K562 (cell line): Measurements from ENCODE around the gene USH2A. TPM values are rescaled to one million over a fixed set of nuclear protein-coding genes. Genes with fewer than 3 reads are reported as not detected.

ENCODE experiments used
- ATAC-seq: fragments of 200-7000 bp; cut with Tn5 transposase; 3 replicates; pipeline ENCODE4 v1.9.1; 2020; ENCODE audit warnings: moderate library complexity
- BruUV-seq: library from RNA; stranded (reverse); fragments of 400-500 nt; replicated peaks from 2 replicates; lab custom pipeline; 2021; lab: Mats Ljungman, UMichigan
- CTCF ChIA-PET: fragments of 300-600 bp; formaldehyde crosslinking; extraction: SDS; loops from one replicate; lab custom pipeline; 2021; ENCODE audit warnings: low intra/inter-chr PET ratio; lab: Yijun Ruan, JAX
- POLR2A ChIA-PET: fragments of 300-600, 350-650 bp; sonication (Branson Sonifier 250); formaldehyde crosslinking; extraction: SDS; loops from one replicate; lab custom pipeline; 2021; ENCODE audit warnings: antibody characterized with exemption, inconsistent platforms; lab: Yijun Ruan, JAX
- DNase-seq, 4 experiments: peaks; one replicate each; pipeline versions ENCODE4 v3.0.0 to v3.0.0-alpha.2; 2011 to 2018; ENCODE audit warnings: low spot score in 3 of 4, mixed read lengths in 3 of 4; ENCODE audit errors: extremely low read depth in 1 of 4
- FAIRE-seq: peaks from 2 replicates; lab custom pipeline; 2011; peaks lifted over from hg19 to GRCh38; lab: Jason Lieb, UNC
- H2AFZ ChIP-seq: 2 replicates; pipeline ENCODE4 v1.6.0; 2011; ENCODE audit warnings: low read depth, low read length, control low read depth, inconsistent platforms
- H3K27ac ChIP-seq: fragments of 200-600 bp; 3 replicates; pipeline ENCODE4 v1.8.0; 2011; ENCODE audit warnings: low read depth, mild to moderate bottlenecking, control low read depth, inconsistent platforms, low read length, moderate library complexity, mixed read lengths; ENCODE audit errors: extremely low read depth
- H3K27me3 ChIP-seq, 2 experiments: fragments of 300-600 bp in 1 of 2; 2 replicates in 1 of 2; 3 replicates in 1 of 2; pipeline versions ENCODE4 v1.6.0 to v1.8.0; 2011; ENCODE audit warnings: inconsistent platforms in 2 of 2, low read length in 2 of 2, mild to moderate bottlenecking in 1 of 2, mixed read lengths in 1 of 2, moderate library complexity in 1 of 2; ENCODE audit not compliant: control insufficient read depth in 2 of 2, insufficient read depth in 2 of 2
- H3K36me3 ChIP-seq: fragments of 300-600 bp; 3 replicates; pipeline ENCODE4 v1.8.0; 2011; ENCODE audit warnings: mild to moderate bottlenecking, low read length, inconsistent platforms; ENCODE audit not compliant: control insufficient read depth, insufficient read depth
- H3K4me1 ChIP-seq, 2 experiments: fragments of 200-600 bp in 1 of 2; replicated peaks in 1 of 2; 2 replicates in 1 of 2; 3 replicates in 1 of 2; pipeline versions ENCODE4 v1.5.1 to v1.8.0; 2011; ENCODE audit warnings: inconsistent platforms in 2 of 2, low read length in 2 of 2, mild to moderate bottlenecking in 1 of 2, mixed read lengths in 1 of 2, moderate library complexity in 1 of 2; ENCODE audit not compliant: control insufficient read depth in 2 of 2, insufficient read depth in 2 of 2
- H3K4me2 ChIP-seq: 2 replicates; pipeline ENCODE4 v1.6.1; 2011; ENCODE audit warnings: low read length, control low read depth, inconsistent platforms, mixed read lengths; ENCODE audit not compliant: insufficient read depth
- H3K4me3 ChIP-seq: fragments of 200-600 bp; sonication (generic), shearing (Covaris generic); 2 replicates; pipeline ENCODE4 v1.5.1; 2016; ENCODE audit warnings: control low read depth, inconsistent platforms
- H3K79me2 ChIP-seq: fragments of 200-600 bp; 3 replicates; pipeline ENCODE4 v1.8.0; 2011; ENCODE audit warnings: low read length, inconsistent platforms; ENCODE audit not compliant: control insufficient read depth, insufficient read depth
- H3K9ac ChIP-seq, 2 experiments: 2 replicates each; pipeline versions ENCODE4 v1.6.0 to v1.6.1; 2011; ENCODE audit warnings: low read depth in 2 of 2, low read length in 2 of 2, control low read depth in 1 of 2, inconsistent platforms in 1 of 2, mild to moderate bottlenecking in 1 of 2, mixed read lengths in 1 of 2; ENCODE audit not compliant: insufficient read depth in 1 of 2
- H3K9me1 ChIP-seq: one replicate; pipeline ENCODE4 v1.6.0; 2011; ENCODE audit warnings: inconsistent platforms, mild to moderate bottlenecking, low read length, moderate library complexity; ENCODE audit not compliant: control insufficient read depth, insufficient read depth
- H3K9me3 ChIP-seq: replicated peaks from 2 replicates; pipeline ENCODE4 v1.5.1; 2011; ENCODE audit warnings: low read depth, low read length, inconsistent platforms; ENCODE audit not compliant: control insufficient read depth, insufficient read depth
- H4K20me1 ChIP-seq: replicated peaks from 2 replicates; pipeline ENCODE4 v1.6.1; 2011; ENCODE audit warnings: low read length, inconsistent platforms, mixed read lengths; ENCODE audit not compliant: control insufficient read depth, insufficient read depth
- EZH2 ChIP-seq: IDR thresholded peaks from 2 replicates; pipeline ENCODE4 v1.6.1; 2012; ENCODE audit warnings: low read depth, mild to moderate bottlenecking, inconsistent platforms, low read length, borderline replicate concordance
- HEY1 ChIP-seq: fragments of 250-450 bp; sonication (Bioruptor Pico); IDR thresholded peaks from 2 replicates; pipeline ENCODE4 v1.5.0; 2020; ENCODE audit warnings: mild to moderate bottlenecking, moderate library complexity, borderline replicate concordance
- HMG20A ChIP-seq: fragments of 450-650 bp; formaldehyde crosslinking; conservative IDR thresholded peaks from 2 replicates; pipeline ENCODE4 v1.4.0; 2020; ENCODE audit warnings: mild to moderate bottlenecking, mixed read lengths
- TGIF2 ChIP-seq: sonication (generic); formaldehyde crosslinking; IDR thresholded peaks from 2 replicates; pipeline ENCODE4 v1.8.1; 2022; ENCODE audit warnings: mild to moderate bottlenecking, missing genetic modification reagents, moderate library complexity
- ZNF583 ChIP-seq: fragments of 250-450 bp; sonication (Bioruptor Pico); IDR thresholded peaks from 2 replicates; pipeline ENCODE4 v1.4.0; 2020
- WGBS: fragments of 100-300 bp; shearing (Covaris generic); methylation state at CpG from one replicate; pipeline ENCODE4 v1.1.6; 2016; ENCODE audit warnings: low coverage, mixed read lengths; ENCODE audit not compliant: insufficient coverage; ENCODE audit errors: missing lambda C conversion rate; 5-methylcytosine and 5-hydroxymethylcytosine counted together
- in situ Hi-C: fragments of 300-500 bp; cut with MboI; formaldehyde crosslinking; loops from 4 replicates; pipeline ENCODE4 v1.15.0; 2018; ENCODE audit warnings: inconsistent platforms, mixed read lengths
- intact Hi-C: fragments of 100-400 bp; cut with micrococcal nuclease; formaldehyde crosslinking; loops from 2 replicates; pipeline ENCODE4 v1.14.2; 2022
- polyA plus RNA-seq, 8 experiments: library from polyadenylated mRNA; depleted of rRNA in 4 of 8; stranded (reverse) in 5 of 8; unstranded in 3 of 8; fragments of >200 nt; fragmentation: Nextera tagmentation in 2 of 8; fragmentation: Illumina TruSeq in 1 of 8; extraction: Ambion mirVana in 2 of 8; extraction: Trizol in 1 of 8; gene quantifications; 2 replicates each; pipeline versions ENCODE4 v1.2.1 to v1.2.3, GENCODE V29; 2011 to 2014; ENCODE audit warnings: inconsistent platforms in 1 of 8, missing spikeins in 1 of 8
- total RNA-seq, 7 experiments: library from RNA; depleted of rRNA in 6 of 7; stranded (reverse); fragments of >200 nt in 6 of 7; fragmentation: Illumina TruSeq in 2 of 7; extraction: Trizol in 2 of 7; gene quantifications; 2 replicates each; pipeline versions ENCODE4 v1.2.1 to v1.2.3, GENCODE V29; 2011 to 2021; ENCODE audit warnings: low replicate concordance in 1 of 7
- TF ChIP-seq, protein P1 (sequence below): fragments of 450-650 bp; IDR thresholded peaks from 2 replicates; pipeline ENCODE4 v1.6.1; 2014; ENCODE audit warnings: low read depth, mild to moderate bottlenecking, moderate library complexity, borderline replicate concordance
- TF ChIP-seq, protein P2 (sequence below), 2 experiments: fragments of 250-450 bp in 1 of 2; fragments of 450-650 bp in 1 of 2; sonication (Bioruptor Pico) in 1 of 2; IDR thresholded peaks; 2 replicates each; pipeline versions ENCODE4 v1.6.1 to v1.8.0; 2016 to 2021; ENCODE audit warnings: mild to moderate bottlenecking in 2 of 2, moderate library complexity in 2 of 2, missing compliant biosample characterization in 1 of 2, missing genetic modification characterization in 1 of 2

Gene USH2A
- total and polyA plus RNA-seq, 9 of the 15 experiments (the other 6 are each of a cell fraction or from before 2014, with no cell fraction given), result under 0.01 TPM; not detected in 7

DNA sequence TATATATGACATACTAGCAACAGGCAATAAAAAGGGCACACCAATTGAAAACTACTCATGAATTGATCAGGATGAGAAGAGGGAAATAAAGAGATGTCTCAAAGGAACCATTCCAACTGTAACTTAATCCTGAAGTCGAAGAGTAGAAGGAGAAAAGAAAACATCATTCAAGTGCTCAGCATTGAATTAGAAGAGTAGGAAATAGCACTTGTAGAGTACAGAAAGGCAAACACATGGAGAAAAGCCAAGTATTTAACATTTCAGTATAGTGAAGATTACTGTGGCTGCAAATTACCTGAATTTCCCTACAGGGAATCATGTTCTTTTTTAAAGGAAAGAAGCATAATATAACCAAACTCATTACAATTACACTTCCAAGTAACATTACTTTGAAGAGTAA lies 651.1 kb downstream of the USH2A start:
- 0% methylated on average over 1 of the region's 1 CpG for WGBS
- Histone ChIP-seq H3K4me2 (no peak overlapping the region), H3K27ac (no peak overlapping the region), H3K9ac (no peak overlapping the region), H3K9me1 (no peaks in the 10 kb centered on the region), H3K36me3 (no peaks in the 10 kb centered on the region), H3K79me2 (no peaks in the 10 kb centered on the region), H3K9me3 (no peaks in the 10 kb centered on the region; the same call in 1 of the 2 replicates), H3K27me3 (no peaks in the 10 kb centered on the region), H4K20me1 (no peaks in the 10 kb centered on the region), H3K4me3 (no peak overlapping the region), H3K4me1 (no peaks in the 10 kb centered on the region), H2AFZ (no peak overlapping the region)
- CTCF ChIA-PET, result no interaction called here
- ATAC-seq (no peak), FAIRE-seq (no peak), DNase-seq (no peak)
- in situ Hi-C loops, result no loop called here
- intact Hi-C loops, result no loop called here
- TF ChIP-seq, protein P1, sequence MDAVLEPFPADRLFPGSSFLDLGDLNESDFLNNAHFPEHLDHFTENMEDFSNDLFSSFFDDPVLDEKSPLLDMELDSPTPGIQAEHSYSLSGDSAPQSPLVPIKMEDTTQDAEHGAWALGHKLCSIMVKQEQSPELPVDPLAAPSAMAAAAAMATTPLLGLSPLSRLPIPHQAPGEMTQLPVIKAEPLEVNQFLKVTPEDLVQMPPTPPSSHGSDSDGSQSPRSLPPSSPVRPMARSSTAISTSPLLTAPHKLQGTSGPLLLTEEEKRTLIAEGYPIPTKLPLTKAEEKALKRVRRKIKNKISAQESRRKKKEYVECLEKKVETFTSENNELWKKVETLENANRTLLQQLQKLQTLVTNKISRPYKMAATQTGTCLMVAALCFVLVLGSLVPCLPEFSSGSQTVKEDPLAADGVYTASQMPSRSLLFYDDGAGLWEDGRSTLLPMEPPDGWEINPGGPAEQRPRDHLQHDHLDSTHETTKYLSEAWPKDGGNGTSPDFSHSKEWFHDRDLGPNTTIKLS, result no peak
- no peak for TF ChIP-seq ZNF583
- TF ChIP-seq TGIF2 (CRISPR knock-in tag), result no peak
- TF ChIP-seq, protein P2, sequence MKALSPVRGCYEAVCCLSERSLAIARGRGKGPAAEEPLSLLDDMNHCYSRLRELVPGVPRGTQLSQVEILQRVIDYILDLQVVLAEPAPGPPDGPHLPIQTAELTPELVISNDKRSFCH (CRISPR knock-in tag; IDR thresholded peaks at IDR 0.05), result no peak
- TF ChIP-seq, protein P2 (tag; IDR thresholded peaks at IDR 0.05), result no peak
- TF ChIP-seq HMG20A (CRISPR knock-in tag), result no peak
- TF ChIP-seq HEY1 (CRISPR knock-in tag), result no peak
- no peak for TF ChIP-seq EZH2
- BruUV-seq, result no TSS peak
- POLR2A ChIA-PET, result no interaction called here
